ENCODE data around the gene LRRC25.

The LRRC25 gene

DNA sequence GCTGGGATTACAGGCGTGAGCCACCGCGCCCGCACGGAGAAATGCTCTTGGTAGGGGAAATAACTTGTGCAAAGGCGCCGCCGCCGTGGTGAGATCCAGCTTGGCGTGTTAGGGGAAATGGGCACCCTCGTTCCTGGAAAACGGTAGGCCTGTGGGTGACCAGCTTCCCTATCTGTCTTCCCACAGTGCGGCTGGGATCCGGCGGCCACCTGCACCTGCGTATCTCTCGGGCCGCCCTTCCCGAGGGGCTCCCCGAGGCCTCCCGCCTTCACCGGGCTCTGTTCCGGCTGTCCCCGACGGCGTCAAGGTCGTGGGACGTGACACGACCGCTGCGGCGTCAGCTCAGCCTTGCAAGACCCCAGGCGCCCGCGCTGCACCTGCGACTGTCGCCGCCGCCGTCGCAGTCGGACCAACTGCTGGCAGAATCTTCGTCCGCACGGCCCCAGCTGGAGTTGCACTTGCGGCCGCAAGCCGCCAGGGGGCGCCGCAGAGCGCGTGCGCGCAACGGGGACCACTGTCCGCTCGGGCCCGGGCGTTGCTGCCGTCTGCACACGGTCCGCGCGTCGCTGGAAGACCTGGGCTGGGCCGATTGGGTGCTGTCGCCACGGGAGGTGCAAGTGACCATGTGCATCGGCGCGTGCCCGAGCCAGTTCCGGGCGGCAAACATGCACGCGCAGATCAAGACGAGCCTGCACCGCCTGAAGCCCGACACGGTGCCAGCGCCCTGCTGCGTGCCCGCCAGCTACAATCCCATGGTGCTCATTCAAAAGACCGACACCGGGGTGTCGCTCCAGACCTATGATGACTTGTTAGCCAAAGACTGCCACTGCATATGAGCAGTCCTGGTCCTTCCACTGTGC is 9.1 kb downstream of the LRRC25 start:
- TF ChIP-seq FOXP2 (optimal IDR thresholded peaks at IDR 0.05; ENCODE audit: borderline replicate concordance, extremely low read depth, extremely low read length, insufficient read depth) (peak; percentile 98), SIN3A (IDR thresholded peaks at IDR 0.05; ENCODE audit: borderline replicate concordance, insufficient read depth, low read length) (no peak)

- no peak for TF ChIP-seq POLR2AphosphoS5 (IDR thresholded peaks at IDR 0.05; ENCODE audit: low read depth, low read length)
- no peak for TF ChIP-seq SIN3A (IDR thresholded peaks at IDR 0.05; ENCODE audit: borderline replicate concordance, insufficient read depth, low read length)
- TF ChIP-seq, protein P1, sequence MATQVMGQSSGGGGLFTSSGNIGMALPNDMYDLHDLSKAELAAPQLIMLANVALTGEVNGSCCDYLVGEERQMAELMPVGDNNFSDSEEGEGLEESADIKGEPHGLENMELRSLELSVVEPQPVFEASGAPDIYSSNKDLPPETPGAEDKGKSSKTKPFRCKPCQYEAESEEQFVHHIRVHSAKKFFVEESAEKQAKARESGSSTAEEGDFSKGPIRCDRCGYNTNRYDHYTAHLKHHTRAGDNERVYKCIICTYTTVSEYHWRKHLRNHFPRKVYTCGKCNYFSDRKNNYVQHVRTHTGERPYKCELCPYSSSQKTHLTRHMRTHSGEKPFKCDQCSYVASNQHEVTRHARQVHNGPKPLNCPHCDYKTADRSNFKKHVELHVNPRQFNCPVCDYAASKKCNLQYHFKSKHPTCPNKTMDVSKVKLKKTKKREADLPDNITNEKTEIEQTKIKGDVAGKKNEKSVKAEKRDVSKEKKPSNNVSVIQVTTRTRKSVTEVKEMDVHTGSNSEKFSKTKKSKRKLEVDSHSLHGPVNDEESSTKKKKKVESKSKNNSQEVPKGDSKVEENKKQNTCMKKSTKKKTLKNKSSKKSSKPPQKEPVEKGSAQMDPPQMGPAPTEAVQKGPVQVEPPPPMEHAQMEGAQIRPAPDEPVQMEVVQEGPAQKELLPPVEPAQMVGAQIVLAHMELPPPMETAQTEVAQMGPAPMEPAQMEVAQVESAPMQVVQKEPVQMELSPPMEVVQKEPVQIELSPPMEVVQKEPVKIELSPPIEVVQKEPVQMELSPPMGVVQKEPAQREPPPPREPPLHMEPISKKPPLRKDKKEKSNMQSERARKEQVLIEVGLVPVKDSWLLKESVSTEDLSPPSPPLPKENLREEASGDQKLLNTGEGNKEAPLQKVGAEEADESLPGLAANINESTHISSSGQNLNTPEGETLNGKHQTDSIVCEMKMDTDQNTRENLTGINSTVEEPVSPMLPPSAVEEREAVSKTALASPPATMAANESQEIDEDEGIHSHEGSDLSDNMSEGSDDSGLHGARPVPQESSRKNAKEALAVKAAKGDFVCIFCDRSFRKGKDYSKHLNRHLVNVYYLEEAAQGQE (IDR thresholded peaks at IDR 0.05; ENCODE audit: insufficient read depth in 1 of 2, low read depth in 2 of 2, low read length in 2 of 2), result no peak
- TF ChIP-seq TAF1 (IDR thresholded peaks at IDR 0.05; ENCODE audit: borderline replicate concordance, insufficient read depth, low read length), result no peak
- no peak for TF ChIP-seq FOXP2 (optimal IDR thresholded peaks at IDR 0.05; ENCODE audit: borderline replicate concordance, extremely low read depth, extremely low read length, insufficient read depth)
Measured at GRCh38 chr19:18386543-18387271, 10.7 kb downstream of the LRRC25 start.

DNA sequence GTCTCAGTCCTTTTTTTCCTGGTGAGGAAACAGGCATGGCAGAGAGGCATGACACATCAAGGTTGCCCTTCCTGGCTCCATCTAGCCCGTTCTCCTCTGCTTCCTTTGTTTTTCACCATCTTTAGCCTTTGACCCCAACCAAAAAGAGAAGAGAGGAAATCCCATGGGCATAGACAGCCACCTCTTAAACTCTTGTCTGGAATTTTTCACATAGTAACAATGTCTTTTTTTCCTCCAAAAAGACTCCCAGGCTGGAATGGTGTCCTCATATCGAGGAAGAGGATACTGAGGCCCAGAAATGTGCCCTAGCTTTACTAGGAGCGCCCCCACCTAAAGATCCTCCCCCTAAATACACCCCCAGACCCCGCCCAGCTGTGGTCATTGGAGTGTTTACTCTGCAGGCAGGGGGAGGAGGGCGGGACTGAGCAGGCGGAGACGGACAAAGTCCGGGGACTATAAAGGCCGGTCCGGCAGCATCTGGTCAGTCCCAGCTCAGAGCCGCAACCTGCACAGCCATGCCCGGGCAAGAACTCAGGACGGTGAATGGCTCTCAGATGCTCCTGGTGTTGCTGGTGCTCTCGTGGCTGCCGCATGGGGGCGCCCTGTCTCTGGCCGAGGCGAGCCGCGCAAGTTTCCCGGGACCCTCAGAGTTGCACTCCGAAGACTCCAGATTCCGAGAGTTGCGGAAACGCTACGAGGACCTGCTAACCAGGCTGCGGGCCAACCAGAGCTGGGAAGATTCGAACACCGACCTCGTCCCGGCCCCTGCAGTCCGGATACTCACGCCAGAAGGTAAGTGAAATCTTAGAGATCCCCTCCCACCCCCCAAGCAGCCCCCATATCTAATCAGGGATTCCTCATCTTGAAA is 11.5 kb downstream of the LRRC25 start, which contains the start of gene GDF15:
Gene GDF15, plus strand, starts transcription at position 484 of the 868 bp plus-strand sequence. Its CDS starts 32 bp downstream, at position 516.
- TF ChIP-seq FOXP2 (optimal IDR thresholded peaks at IDR 0.05; ENCODE audit: borderline replicate concordance, extremely low read depth, extremely low read length, insufficient read depth) (peak; percentile 81), POLR2AphosphoS5 (IDR thresholded peaks at IDR 0.05; ENCODE audit: low read depth, low read length) (no peak)
- TF ChIP-seq, protein P1 (IDR thresholded peaks at IDR 0.05; ENCODE audit: insufficient read depth in 1 of 2, low read depth in 2 of 2, low read length in 2 of 2), result peak in 1 of 2 experiments; percentile 57; a peak in 1 of 4 replicates

DNA sequence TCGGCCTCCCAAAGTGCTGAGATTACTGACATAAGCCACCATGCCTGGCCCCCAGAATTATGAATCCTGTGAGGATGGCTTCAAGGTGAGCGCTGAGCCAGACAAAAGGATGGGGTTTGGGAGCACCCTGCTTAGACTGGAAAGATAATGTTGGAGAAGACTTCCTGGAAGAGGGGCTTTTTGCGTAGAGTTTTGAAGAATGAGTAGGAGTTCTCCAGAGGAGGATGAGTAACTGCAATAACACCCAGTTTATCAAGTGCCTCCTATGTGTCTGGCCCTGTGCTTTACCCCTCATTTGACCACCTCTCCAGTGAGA is 12.1 kb downstream of the LRRC25 start:
- TF ChIP-seq SIN3A (IDR thresholded peaks at IDR 0.05; ENCODE audit: borderline replicate concordance, insufficient read depth, low read length), result no peak
- TF ChIP-seq FOXP2 (optimal IDR thresholded peaks at IDR 0.05; ENCODE audit: borderline replicate concordance, extremely low read depth, extremely low read length, insufficient read depth), result no peak
- no peak for TF ChIP-seq POLR2AphosphoS5 (IDR thresholded peaks at IDR 0.05; ENCODE audit: low read depth, low read length)
- no peak for TF ChIP-seq TAF1 (IDR thresholded peaks at IDR 0.05; ENCODE audit: borderline replicate concordance, insufficient read depth, low read length)
- TF ChIP-seq, protein P1 (IDR thresholded peaks at IDR 0.05; ENCODE audit: insufficient read depth in 1 of 2, low read depth in 2 of 2, low read length in 2 of 2), result no peak

DNA sequence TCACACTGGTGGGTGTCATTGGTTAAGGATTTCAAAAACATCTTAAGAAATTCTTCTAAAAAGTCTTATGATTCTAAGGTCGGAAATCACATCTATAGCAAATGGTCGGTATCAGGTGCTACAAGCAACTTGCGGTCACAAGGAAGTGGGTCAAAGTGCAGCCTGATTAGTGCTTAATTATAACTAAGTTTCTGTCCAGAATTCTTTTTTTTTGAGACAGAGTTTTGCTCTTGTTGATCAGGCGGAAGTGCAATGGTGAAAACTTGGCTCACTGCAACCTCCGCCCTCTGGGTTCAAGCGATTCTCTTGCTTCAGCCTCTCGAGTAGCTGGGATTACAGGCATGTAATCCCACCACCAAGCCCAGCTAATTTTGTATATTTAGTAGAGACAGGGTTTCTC is 12.6 kb downstream of the LRRC25 start:
- TF ChIP-seq FOXP2 (optimal IDR thresholded peaks at IDR 0.05; ENCODE audit: borderline replicate concordance, extremely low read depth, extremely low read length, insufficient read depth) (no peak), POLR2AphosphoS5 (IDR thresholded peaks at IDR 0.05; ENCODE audit: low read depth, low read length) (no peak), SIN3A (IDR thresholded peaks at IDR 0.05; ENCODE audit: borderline replicate concordance, insufficient read depth, low read length) (no peak), TAF1 (IDR thresholded peaks at IDR 0.05; ENCODE audit: borderline replicate concordance, insufficient read depth, low read length) (no peak)
- TF ChIP-seq, protein P1 (IDR thresholded peaks at IDR 0.05; ENCODE audit: insufficient read depth in 1 of 2, low read depth in 2 of 2, low read length in 2 of 2), result no peak

Data from PFSK-1 (cell line).